ENCODE results near the gene IL23R.

The IL23R gene

GRCh38 chr1:67192902-67193301, 26.6 kb downstream of the IL23R start:
- Histone ChIP-seq H3K9me3 (ENCODE audit: insufficient read depth, low read length, severe bottlenecking) (no peaks in the 10 kb centered on the region), H3K27me3 (ENCODE audit: insufficient read depth, low read length, poor library complexity) (peaks cover 28% of the 10 kb centered on the region), H3K36me3 (ENCODE audit: insufficient read depth, low read length) (no peaks in the 10 kb centered on the region), H3K4me3 (ENCODE audit: low read depth in 1 of 2, low read length in 2 of 2) (no peak overlapping the region), H3K4me2 (ENCODE audit: insufficient read depth, low read length) (no peak overlapping the region), H3K79me2 (ENCODE audit: insufficient read depth, low read length) (no peaks in the 10 kb centered on the region), H3K9ac (ENCODE audit: low read depth, low read length) (no peak overlapping the region), H2AFZ (ENCODE audit: low read depth, low read length) (no peak overlapping the region), H4K20me1 (ENCODE audit: insufficient read depth, low read length) (no peaks in the 10 kb centered on the region), H3K27ac (ENCODE audit: low read length) (no peak overlapping the region), H3K4me1 (ENCODE audit: insufficient read depth, low read length) (peaks cover 4% of the 10 kb centered on the region; the same call in 1 of the 2 replicates)
- DNase-seq = no peak
- TF ChIP-seq CTCF (IDR thresholded peaks at IDR 0.05; ENCODE audit: borderline replicate concordance, extremely low read depth, low read length, poor library complexity, severe bottlenecking) (no peak), EZH2 (IDR thresholded peaks at IDR 0.05; ENCODE audit: borderline replicate concordance, low read depth, low read length, severe bottlenecking) (no peak)
- no peak for ATAC-seq (ENCODE audit: insufficient read depth, low read depth)

- no peaks in the 10 kb centered on the region for H3K36me3 ChIP-seq (ENCODE audit: insufficient read depth, low read length)
- TF ChIP-seq EZH2 (IDR thresholded peaks at IDR 0.05; ENCODE audit: borderline replicate concordance, low read depth, low read length, severe bottlenecking) (no peak), CTCF (IDR thresholded peaks at IDR 0.05; ENCODE audit: borderline replicate concordance, extremely low read depth, low read length, poor library complexity, severe bottlenecking) (no peak)
- H4K20me1 ChIP-seq (ENCODE audit: insufficient read depth, low read length) = no peaks in the 10 kb centered on the region
- no peaks in the 10 kb centered on the region for H3K79me2 ChIP-seq (ENCODE audit: insufficient read depth, low read length)
- H3K27me3 ChIP-seq (ENCODE audit: insufficient read depth, low read length, poor library complexity) = peaks cover 28% of the 10 kb centered on the region
- H3K4me2 ChIP-seq (ENCODE audit: insufficient read depth, low read length) = no peak overlapping the region
- peaks cover 4% of the 10 kb centered on the region; the same call in 1 of the 2 replicates for H3K4me1 ChIP-seq (ENCODE audit: insufficient read depth, low read length)
- H3K27ac ChIP-seq (ENCODE audit: low read length) = no peak overlapping the region
- H3K9me3 ChIP-seq (ENCODE audit: insufficient read depth, low read length, severe bottlenecking) = no peaks in the 10 kb centered on the region
- H3K4me3 ChIP-seq (ENCODE audit: low read depth in 1 of 2, low read length in 2 of 2) = no peak overlapping the region
- no peak for DNase-seq
- ATAC-seq (ENCODE audit: insufficient read depth, low read depth) = no peak
- H3K9ac ChIP-seq (ENCODE audit: low read depth, low read length) = no peak overlapping the region
- no peak overlapping the region for H2AFZ ChIP-seq (ENCODE audit: low read depth, low read length)
These were observed 27.4 kb downstream of the IL23R start for GRCh38 chr1:67193704-67194103.

GRCh38 chr1:67194209-67194863, 28.1 kb downstream of the IL23R start:
- no peak overlapping the region for H3K27ac ChIP-seq (ENCODE audit: low read length)
- TF ChIP-seq CTCF (IDR thresholded peaks at IDR 0.05; ENCODE audit: borderline replicate concordance, extremely low read depth, low read length, poor library complexity, severe bottlenecking) (no peak), EZH2 (IDR thresholded peaks at IDR 0.05; ENCODE audit: borderline replicate concordance, low read depth, low read length, severe bottlenecking) (no peak)
- H4K20me1 ChIP-seq (ENCODE audit: insufficient read depth, low read length) = no peaks in the 10 kb centered on the region
- ATAC-seq (ENCODE audit: insufficient read depth, low read depth) (peak; percentile 82), DNase-seq (no peak)
- H3K9ac ChIP-seq (ENCODE audit: low read depth, low read length) = no peak overlapping the region
- peaks cover 4% of the 10 kb centered on the region; the same call in 1 of the 2 replicates for H3K4me1 ChIP-seq (ENCODE audit: insufficient read depth, low read length)
- no peaks in the 10 kb centered on the region for H3K9me3 ChIP-seq (ENCODE audit: insufficient read depth, low read length, severe bottlenecking)
- no peaks in the 10 kb centered on the region for H3K79me2 ChIP-seq (ENCODE audit: insufficient read depth, low read length)
- peaks cover 28% of the 10 kb centered on the region for H3K27me3 ChIP-seq (ENCODE audit: insufficient read depth, low read length, poor library complexity)
- no peak overlapping the region for H3K4me2 ChIP-seq (ENCODE audit: insufficient read depth, low read length)
- H3K4me3 ChIP-seq (ENCODE audit: low read depth in 1 of 2, low read length in 2 of 2) = no peak overlapping the region
- no peak overlapping the region for H2AFZ ChIP-seq (ENCODE audit: low read depth, low read length)
- H3K36me3 ChIP-seq (ENCODE audit: insufficient read depth, low read length) = no peaks in the 10 kb centered on the region
